Epithelial cell of umbilical artery (primary cell): ENCODE data around the gene GABRD. TPM values are rescaled to one million over a fixed set of nuclear protein-coding genes. Genes with fewer than 3 reads are reported as not detected.

ENCODE experiments used
- total RNA-seq: library from RNA; depleted of rRNA; stranded (reverse); fragments of >200 nt; gene quantifications from 2 replicates; pipeline ENCODE4 v1.2.3, GENCODE V29; 2014

GABRD gene
- not detected in 2 replicates for total RNA-seq

GRCh38 chr1:2019172-2019543, at the start of gene GABRD:
Gene GABRD (plus strand): TSS chr1:2019345. CDS start chr1:2019424, 79 bp downstream.

GRCh38 chr1:2003541-2004131, 15.5 kb upstream of the GABRD start, which contains the start of gene CFAP74:
Gene CFAP74 (minus strand): TSS chr1:2003786. CDS start chr1:1990956, 12,830 bp downstream.

GRCh38 chr1:2049718-2050431, 30.7 kb downstream of the GABRD start, which contains the start of gene PRKCZ:
Gene PRKCZ (plus strand): TSS chr1:2050411. CDS start chr1:2050631, 220 bp downstream.

Other genes with a start within 250 kb of the GABRD start
- 36.1 and 54.7 TPM in 2 replicates for gene NADK, start 240.9 kb upstream of the GABRD start, total RNA-seq
- gene GNB1, start 128.3 kb upstream of the GABRD start, total RNA-seq: 68.2 and 72.8 TPM in 2 replicates
- gene CALML6, start 104.1 kb upstream of the GABRD start, total RNA-seq: not detected in 2 replicates
- not detected in 2 replicates for gene TMEM52, start 100.1 kb upstream of the GABRD start, total RNA-seq
- not detected in 2 replicates for gene CFAP74, start 15.6 kb upstream of the GABRD start, total RNA-seq
- gene PRKCZ, start 31.1 kb downstream of the GABRD start, total RNA-seq: under 0.01 and 0.76 TPM in 2 replicates
- 14.1 and 15.9 TPM in 2 replicates for gene FAAP20, start 175.4 kb downstream of the GABRD start, total RNA-seq
- 14.0 TPM in 2 replicates for gene SKI, start 209.0 kb downstream of the GABRD start, total RNA-seq